PC-3 (cell line): ENCODE measurements around the gene KCNIP4. TPM values are rescaled to one million over a fixed set of nuclear protein-coding genes. Genes with fewer than 3 reads are reported as not detected.

Source experiments
- ATAC-seq: fragments of 200-7000 bp; cut with Tn5 transposase; 2 replicates; pipeline ENCODE4 v1.9.1; 2020; ENCODE audit warnings: mild to moderate bottlenecking, moderate library complexity
- BruUV-seq: library from RNA; stranded (reverse); fragments of 400-500 nt; replicated peaks from 2 replicates; lab custom pipeline; 2021; lab: Mats Ljungman, UMichigan
- CTCF ChIA-PET: fragments of 300-600 bp; sonication (Branson Sonifier 250); formaldehyde crosslinking; loops from one replicate; lab custom pipeline; 2022; ENCODE audit warnings: antibody characterized with exemption; lab: Charles Lee
- POLR2A ChIA-PET: fragments of 300-600 bp; sonication (Branson Sonifier 250); formaldehyde crosslinking; loops from one replicate; lab custom pipeline; 2022; ENCODE audit warnings: antibody characterized with exemption; ENCODE audit not compliant: unreplicated experiment; lab: Charles Lee
- DNase-seq: peaks from one replicate; pipeline ENCODE4 v3.0.0-alpha.2; 2015
- H2AFZ ChIP-seq: fragments of 300-600 bp; sonication (generic); 2 replicates; pipeline ENCODE4 v1.6.0; 2016; ENCODE audit warnings: antibody characterized with exemption, low read length
- H3F3A ChIP-seq: fragments of 300-600 bp; sonication (generic); one replicate; pipeline ENCODE4 v1.6.0; 2017; ENCODE audit warnings: antibody characterized with exemption, low read length, control low read depth, mild to moderate bottlenecking; ENCODE audit not compliant: unreplicated experiment
- H3K27ac ChIP-seq: fragments of 300-600 bp; sonication (generic); 2 replicates; pipeline ENCODE4 v1.5.1; 2016; ENCODE audit warnings: mild to moderate bottlenecking, low read length
- H3K27me3 ChIP-seq: fragments of 300-600 bp; sonication (generic); 2 replicates; pipeline ENCODE4 v1.6.1; 2016; ENCODE audit warnings: low read length, mixed read lengths
- H3K36me3 ChIP-seq: fragments of 300-600 bp; sonication (generic); 2 replicates; pipeline ENCODE4 v1.6.1; 2016; ENCODE audit warnings: low read depth, mixed run types, low read length, mixed read lengths
- H3K4me1 ChIP-seq: fragments of 300-600 bp; sonication (generic); 2 replicates; pipeline ENCODE4 v1.5.1; 2016; ENCODE audit warnings: low read length; ENCODE audit not compliant: insufficient read depth
- H3K4me2 ChIP-seq: fragments of 300-600 bp; sonication (generic); 2 replicates; pipeline ENCODE4 v1.6.0; 2016; ENCODE audit warnings: low read length
- H3K4me3 ChIP-seq: fragments of 300-600 bp; sonication (generic); 2 replicates; pipeline ENCODE4 v1.5.1; 2016; ENCODE audit warnings: mild to moderate bottlenecking, low read length, mixed read lengths
- H3K79me2 ChIP-seq: fragments of 300-600 bp; sonication (generic); 2 replicates; pipeline ENCODE4 v1.6.1; 2017; ENCODE audit warnings: low read length, mixed read lengths
- H3K9ac ChIP-seq: fragments of 300-600 bp; sonication (generic); 2 replicates; pipeline ENCODE4 v1.6.0; 2016; ENCODE audit warnings: mild to moderate bottlenecking, low read length
- H3K9me2 ChIP-seq: fragments of 300-600 bp; sonication (generic); replicated peaks from 2 replicates; pipeline ENCODE4 v1.6.1; 2016; ENCODE audit warnings: mixed run types, low read length, mixed read lengths
- H3K9me3 ChIP-seq: fragments of 300-600 bp; sonication (generic); 2 replicates; pipeline ENCODE4 v1.6.1; 2016; ENCODE audit warnings: low read length, mixed read lengths
- H4K20me1 ChIP-seq: fragments of 300-600 bp; sonication (generic); 2 replicates; pipeline ENCODE4 v1.6.1; 2016; ENCODE audit warnings: low read length, mixed read lengths
- CTCF ChIP-seq: fragments of 300-600 bp; sonication (generic); conservative IDR thresholded peaks from 2 replicates; pipeline ENCODE4 v1.5.1; 2017; ENCODE audit warnings: antibody characterized with exemption, low read depth, mild to moderate bottlenecking, low read length
- EZH2 ChIP-seq: fragments of 300-600 bp; sonication (generic); IDR thresholded peaks from one replicate; pipeline ENCODE4 v1.6.1; 2017; ENCODE audit warnings: antibody characterized with exemption, mild to moderate bottlenecking, low read length; ENCODE audit not compliant: unreplicated experiment
- EZH2phosphoT487 ChIP-seq: fragments of 300-600 bp; sonication (generic); IDR thresholded peaks from 2 replicates; pipeline ENCODE4 v1.6.1; 2018; ENCODE audit warnings: mild to moderate bottlenecking, antibody characterized with exemption, low read length, borderline replicate concordance
- intact Hi-C: fragments of 100-400 bp; cut with micrococcal nuclease; formaldehyde crosslinking; loops from 2 replicates; pipeline ENCODE4 v1.9.0; 2023
- total RNA-seq: library from RNA; depleted of rRNA; stranded (reverse); fragments of >200 nt; gene quantifications from 2 replicates; pipeline ENCODE4 v1.2.3, GENCODE V29; 2014

The KCNIP4 gene
- total RNA-seq, 1 experiment from 2014 or later = not detected

GRCh38 chr4:21415728-21416127, 532.8 kb downstream of the KCNIP4 start:
- DNase-seq (no peak), ATAC-seq (no peak)
- intact Hi-C loops = no loop called here
- H3K4me1 ChIP-seq = no peaks in the 10 kb centered on the region
- TF ChIP-seq EZH2phosphoT487 = no peak
- TF ChIP-seq EZH2 = no peak
- no peak for TF ChIP-seq CTCF
- no peaks in the 10 kb centered on the region for H3K9me2 ChIP-seq
- BruUV-seq = no TSS peak
- H3K4me3 ChIP-seq = no peak overlapping the region
- H3K4me2 ChIP-seq = no peak overlapping the region
- ChIA-PET POLR2A (no interaction called here), CTCF (no interaction called here)
- no peaks in the 10 kb centered on the region for H3K36me3 ChIP-seq
- no peak overlapping the region for H2AFZ ChIP-seq
- H3K9me3 ChIP-seq = no peaks in the 10 kb centered on the region
- no peak overlapping the region for H3K27ac ChIP-seq
- H3K27me3 ChIP-seq = peaks cover 10% of the 10 kb centered on the region; the same call in 1 of the 2 replicates
- H4K20me1 ChIP-seq = no peaks in the 10 kb centered on the region
- no peak overlapping the region for H3K9ac ChIP-seq
- H3K79me2 ChIP-seq = no peaks in the 10 kb centered on the region
- no peaks in the 10 kb centered on the region for H3F3A ChIP-seq

GRCh38 chr4:21413807-21414370, 534.7 kb downstream of the KCNIP4 start:
- no peaks in the 10 kb centered on the region for H3F3A ChIP-seq
- BruUV-seq = no TSS peak
- ATAC-seq (no peak), DNase-seq (no peak)
- H3K79me2 ChIP-seq = no peaks in the 10 kb centered on the region
- no peak overlapping the region for H3K4me2 ChIP-seq
- TF ChIP-seq CTCF (no peak), EZH2phosphoT487 (no peak), EZH2 (no peak)
- intact Hi-C loops = no loop called here
- H3K9ac ChIP-seq = no peak overlapping the region
- no peak overlapping the region for H3K27ac ChIP-seq
- H3K4me3 ChIP-seq = no peak overlapping the region
- no peaks in the 10 kb centered on the region for H3K36me3 ChIP-seq
- no peak overlapping the region for H2AFZ ChIP-seq
- ChIA-PET POLR2A (no interaction called here), CTCF (no interaction called here)
- H4K20me1 ChIP-seq = no peaks in the 10 kb centered on the region
- no peaks in the 10 kb centered on the region for H3K9me2 ChIP-seq
- no peaks in the 10 kb centered on the region for H3K9me3 ChIP-seq
- no peaks in the 10 kb centered on the region for H3K4me1 ChIP-seq
- H3K27me3 ChIP-seq = peaks cover 10% of the 10 kb centered on the region; the same call in 1 of the 2 replicates

- no peak for ATAC-seq
- no peak overlapping the region for H3K4me3 ChIP-seq
- H3K9me2 ChIP-seq = no peaks in the 10 kb centered on the region
- TF ChIP-seq CTCF (no peak), EZH2 (no peak), EZH2phosphoT487 (no peak)
- no TSS peak for BruUV-seq
- no peak overlapping the region for H2AFZ ChIP-seq
- H3K27ac ChIP-seq = no peak overlapping the region
- H3K9ac ChIP-seq = no peak overlapping the region
- intact Hi-C loops = no loop called here
- no peaks in the 10 kb centered on the region for H3K79me2 ChIP-seq
- H4K20me1 ChIP-seq = no peaks in the 10 kb centered on the region
- no peak overlapping the region for H3K4me2 ChIP-seq
- ChIA-PET POLR2A (no interaction called here), CTCF (no interaction called here)
- H3K27me3 ChIP-seq = peaks cover 4% of the 10 kb centered on the region; the same call in 1 of the 2 replicates
- no peaks in the 10 kb centered on the region for H3F3A ChIP-seq
- no peaks in the 10 kb centered on the region for H3K4me1 ChIP-seq
- H3K36me3 ChIP-seq = no peaks in the 10 kb centered on the region
- H3K9me3 ChIP-seq = no peaks in the 10 kb centered on the region
- no peak for DNase-seq
Measured at GRCh38 chr4:21411086-21411485, 537.5 kb downstream of the KCNIP4 start.
